GM18951 (cell line): ENCODE results near the gene SLC9C2.
"Not testable (repeated sequence)": the region's sequence is repeated elsewhere in the genome, so short reads cannot be mapped to it uniquely, and the experiment has no call there.

Source experiments
- POLR2A ChIP-seq: IDR thresholded peaks from 4 replicates; pipeline ENCODE4 v1.6.1; 2011; ENCODE audit warnings: mild to moderate bottlenecking; ENCODE audit not compliant: insufficient read length, insufficient read depth; ENCODE audit errors: extremely low read depth
- in situ Hi-C: fragments of 300-500 bp; cut with MboI; formaldehyde crosslinking; loops from one replicate; pipeline ENCODE4 v1.12.0; 2022; ENCODE audit warnings: low sequenced_read_pairs, mixed read lengths, inconsistent platforms; ENCODE audit not compliant: unreplicated experiment

Gene SLC9C2

GRCh38 chr1:173568483-173568882 lies 34.4 kb downstream of the SLC9C2 start:
- in situ Hi-C loops: no loop called here
- no peak for TF ChIP-seq POLR2A

GRCh38 chr1:173563846-173564245 lies 39.0 kb downstream of the SLC9C2 start:
- in situ Hi-C loops: not testable (repeated sequence)

- in situ Hi-C loops: no loop called here
- no peak for TF ChIP-seq POLR2A
Observed at GRCh38 chr1:173562813-173563212, 40.1 kb downstream of the SLC9C2 start.

GRCh38 chr1:173561263-173561662 lies 41.6 kb downstream of the SLC9C2 start:
- no peak for TF ChIP-seq POLR2A
- in situ Hi-C loops: no loop called here

GRCh38 chr1:173560285-173560880 lies 42.5 kb downstream of the SLC9C2 start:
- in situ Hi-C loops: no loop called here
- TF ChIP-seq POLR2A: no peak

- no peak for TF ChIP-seq POLR2A
- in situ Hi-C loops: no loop called here
Observed at GRCh38 chr1:173555651-173556305, 47.1 kb downstream of the SLC9C2 start.

- in situ Hi-C loops: no loop called here
Observed at GRCh38 chr1:173554541-173555250, 48.2 kb downstream of the SLC9C2 start.

GRCh38 chr1:173554089-173554488 lies 48.8 kb downstream of the SLC9C2 start:
- no peak for TF ChIP-seq POLR2A
- in situ Hi-C loops: no loop called here

More at GRCh38 chr1:173554541-173555250, 48.2 kb downstream of the SLC9C2 start:
- TF ChIP-seq POLR2A: no peak

- TF ChIP-seq POLR2A: no peak
- in situ Hi-C loops: no loop called here
Observed at GRCh38 chr1:173553312-173553711, 49.6 kb downstream of the SLC9C2 start.

GRCh38 chr1:173551699-173552098 lies 51.2 kb downstream of the SLC9C2 start:
- in situ Hi-C loops: no loop called here
- TF ChIP-seq POLR2A: no peak

GRCh38 chr1:173549813-173550212 lies 53.1 kb downstream of the SLC9C2 start:
- TF ChIP-seq POLR2A: no peak
- in situ Hi-C loops: no loop called here

- in situ Hi-C loops: no loop called here
- no peak for TF ChIP-seq POLR2A
Observed at GRCh38 chr1:173545688-173546087, 57.2 kb downstream of the SLC9C2 start.

GRCh38 chr1:173536223-173536622 lies 66.6 kb downstream of the SLC9C2 start:
- TF ChIP-seq POLR2A: no peak
- in situ Hi-C loops: no loop called here

- in situ Hi-C loops: no loop called here
Observed at GRCh38 chr1:173532237-173532636, 70.6 kb downstream of the SLC9C2 start.

More at GRCh38 chr1:173532237-173532636, 70.6 kb downstream of the SLC9C2 start:
- TF ChIP-seq POLR2A: no peak
